ENCODE measurements around the gene DISC1. TPM values are rescaled to one million over a fixed set of nuclear protein-coding genes. Genes with fewer than 3 reads are reported as not detected.

The DISC1 gene
- polyA plus RNA-seq, 1 donor from 2014 or later, result 0.84 TPM

- H3K9me3 ChIP-seq (ENCODE audit: low read length), result no peaks in the 10 kb centered on the region
- no peak overlapping the region for H2AFZ ChIP-seq (ENCODE audit: low read depth, low read length)
- H3K27ac ChIP-seq (ENCODE audit: low read length), result no peak overlapping the region
These were observed 5.5 kb downstream of the DISC1 start for GRCh38 chr1:231632119-231632518.

GRCh38 chr1:231634323-231635013 lies 7.9 kb downstream of the DISC1 start:
- Histone ChIP-seq H4K20me1 (ENCODE audit: insufficient read depth) (no peaks in the 10 kb centered on the region), H3K27ac (ENCODE audit: low read length) (no peak overlapping the region), H3K36me3 (ENCODE audit: insufficient read depth, low read length) (no peaks in the 10 kb centered on the region), H2AFZ (ENCODE audit: low read depth, low read length) (no peak overlapping the region), H3K79me2 (replicated peaks; ENCODE audit: insufficient read depth, low read length) (no peaks in the 10 kb centered on the region), H3K4me3 (ENCODE audit: low read length) (no peak overlapping the region), H3K27me3 (ENCODE audit: insufficient read depth, low read depth, low read length) (no peaks in the 10 kb centered on the region), H3K9ac (ENCODE audit: low read length) (no peak overlapping the region), H3F3A (ENCODE audit: insufficient read depth, low read length, poor library complexity, severe bottlenecking) (no peaks in the 10 kb centered on the region), H3K4me2 (ENCODE audit: low read length) (no peak overlapping the region), H3K9me2 (ENCODE audit: insufficient read depth, low read length) (no peaks in the 10 kb centered on the region), H3K9me3 (ENCODE audit: low read length) (no peaks in the 10 kb centered on the region)
- TF ChIP-seq SMC3 (conservative IDR thresholded peaks at IDR 0.05; ENCODE audit: poor library complexity) (no peak), EZH2 (IDR thresholded peaks at IDR 0.05; ENCODE audit: borderline replicate concordance, insufficient read depth, low read length, poor library complexity, severe bottlenecking) (no peak), RAD21 (conservative IDR thresholded peaks at IDR 0.05) (no peak), REST (IDR thresholded peaks at IDR 0.05; ENCODE audit: borderline replicate concordance) (no peak), CTCF (IDR thresholded peaks at IDR 0.05; ENCODE audit: poor library complexity, severe bottlenecking) (no peak), EP300 (conservative IDR thresholded peaks at IDR 0.05; ENCODE audit: poor library complexity, severe bottlenecking) (no peak), MXI1 (conservative IDR thresholded peaks at IDR 0.05; ENCODE audit: poor library complexity, severe bottlenecking) (no peak), POLR2AphosphoS5 (IDR thresholded peaks at IDR 0.05) (no peak), TAF1 (IDR thresholded peaks at IDR 0.05; ENCODE audit: low read depth) (no peak)

More at GRCh38 chr1:231632119-231632518, 5.5 kb downstream of the DISC1 start:
- Histone ChIP-seq H3K9ac (ENCODE audit: low read length) (no peak overlapping the region), H3K79me2 (replicated peaks; ENCODE audit: insufficient read depth, low read length) (no peaks in the 10 kb centered on the region), H3K36me3 (ENCODE audit: insufficient read depth, low read length) (no peaks in the 10 kb centered on the region), H3K4me3 (ENCODE audit: low read length) (no peak overlapping the region), H4K20me1 (ENCODE audit: insufficient read depth) (no peaks in the 10 kb centered on the region), H3K4me2 (ENCODE audit: low read length) (no peak overlapping the region), H3F3A (ENCODE audit: insufficient read depth, low read length, poor library complexity, severe bottlenecking) (no peaks in the 10 kb centered on the region), H3K27me3 (ENCODE audit: insufficient read depth, low read depth, low read length) (peaks cover 7% of the 10 kb centered on the region), H3K9me2 (ENCODE audit: insufficient read depth, low read length) (no peaks in the 10 kb centered on the region)
- TF ChIP-seq POLR2AphosphoS5 (IDR thresholded peaks at IDR 0.05) (no peak), MXI1 (conservative IDR thresholded peaks at IDR 0.05; ENCODE audit: poor library complexity, severe bottlenecking) (no peak)

Measured in neural cell (in vitro differentiated cells).